NB4 (cell line): ENCODE data around the gene PHKG1.
"Not testable (repeated sequence)": the region's sequence is repeated elsewhere in the genome, so short reads cannot be mapped to it uniquely, and the experiment has no call there.

Experiments
- POLR2A ChIP-seq: IDR thresholded peaks from 2 replicates; pipeline ENCODE4 v1.6.1; 2011; ENCODE audit warnings: mild to moderate bottlenecking; ENCODE audit not compliant: insufficient read length; ENCODE audit errors: extremely low read depth
- TF ChIP-seq, protein P1 (sequence below): IDR thresholded peaks from one replicate; pipeline ENCODE4 v1.5.1; 2012; ENCODE audit warnings: low read depth, low read length

- TF ChIP-seq, protein P1, sequence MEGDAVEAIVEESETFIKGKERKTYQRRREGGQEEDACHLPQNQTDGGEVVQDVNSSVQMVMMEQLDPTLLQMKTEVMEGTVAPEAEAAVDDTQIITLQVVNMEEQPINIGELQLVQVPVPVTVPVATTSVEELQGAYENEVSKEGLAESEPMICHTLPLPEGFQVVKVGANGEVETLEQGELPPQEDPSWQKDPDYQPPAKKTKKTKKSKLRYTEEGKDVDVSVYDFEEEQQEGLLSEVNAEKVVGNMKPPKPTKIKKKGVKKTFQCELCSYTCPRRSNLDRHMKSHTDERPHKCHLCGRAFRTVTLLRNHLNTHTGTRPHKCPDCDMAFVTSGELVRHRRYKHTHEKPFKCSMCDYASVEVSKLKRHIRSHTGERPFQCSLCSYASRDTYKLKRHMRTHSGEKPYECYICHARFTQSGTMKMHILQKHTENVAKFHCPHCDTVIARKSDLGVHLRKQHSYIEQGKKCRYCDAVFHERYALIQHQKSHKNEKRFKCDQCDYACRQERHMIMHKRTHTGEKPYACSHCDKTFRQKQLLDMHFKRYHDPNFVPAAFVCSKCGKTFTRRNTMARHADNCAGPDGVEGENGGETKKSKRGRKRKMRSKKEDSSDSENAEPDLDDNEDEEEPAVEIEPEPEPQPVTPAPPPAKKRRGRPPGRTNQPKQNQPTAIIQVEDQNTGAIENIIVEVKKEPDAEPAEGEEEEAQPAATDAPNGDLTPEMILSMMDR: not testable (repeated sequence)
- not testable (repeated sequence) for TF ChIP-seq POLR2A
Measured at GRCh38 chr7:56131062-56131461, 38.3 kb upstream of the PHKG1 start.
